Activated CD8-positive, alpha-beta memory T cell treated with anti-CD3 and anti-CD28 coated beads, Interleukin-2, amount 50 U/mL, for 4 hours (primary cell): ENCODE measurements around the gene COBL.

Experiments used
- DNase-seq: peaks from one replicate; pipeline ENCODE4 v3.0.0-alpha.2; 2020

COBL gene

GRCh38 chr7:51111241-51111940 lies 205.2 kb downstream of the COBL start:
- no peak for DNase-seq

DNA sequence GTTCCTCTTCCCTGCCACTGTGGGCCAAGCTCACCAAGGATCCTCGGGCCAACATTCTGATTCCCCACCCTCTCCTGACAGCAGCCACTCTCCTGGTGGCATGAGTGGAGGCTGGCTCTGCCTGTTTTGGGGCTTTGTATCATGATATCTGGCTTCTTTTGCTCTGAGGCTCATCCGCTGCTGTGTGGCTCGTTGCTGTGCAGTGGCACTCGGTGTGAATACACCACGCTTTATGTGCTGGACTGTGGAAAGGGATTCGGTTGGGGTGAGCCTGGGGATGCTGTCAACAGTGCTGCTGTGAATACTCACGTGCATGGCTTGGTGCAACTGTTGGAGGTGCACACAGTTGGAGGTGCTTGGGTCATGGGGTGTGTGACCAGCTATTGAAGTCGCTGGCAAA lies 208.5 kb downstream of the COBL start:
- no peak for DNase-seq

- no peak for DNase-seq
These were observed 212.3 kb downstream of the COBL start for GRCh38 chr7:51104278-51104677.

GRCh38 chr7:51103718-51104117 lies 212.9 kb downstream of the COBL start:
- no peak for DNase-seq

DNA sequence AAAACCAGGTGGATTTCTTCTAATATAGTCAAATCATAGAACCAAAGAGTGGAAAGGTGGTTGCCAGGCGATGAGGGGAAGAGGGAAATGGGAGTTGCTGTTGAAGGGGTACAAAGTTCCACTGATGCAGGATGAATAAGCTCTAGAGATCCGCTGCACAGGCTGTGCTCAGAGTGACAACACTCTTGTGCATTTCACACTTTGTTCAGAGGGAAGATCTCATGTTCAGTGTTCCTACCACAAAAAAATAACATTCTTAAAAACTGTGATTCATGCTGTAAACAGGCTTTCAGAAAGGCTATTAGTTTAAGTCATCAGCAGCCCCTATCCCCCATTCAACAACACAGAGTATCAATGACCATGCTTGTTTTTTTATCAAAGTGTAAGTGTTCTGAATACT lies 213.8 kb downstream of the COBL start:
- no peak for DNase-seq

GRCh38 chr7:51101111-51101757 lies 215.4 kb downstream of the COBL start:
- no peak for DNase-seq

DNA sequence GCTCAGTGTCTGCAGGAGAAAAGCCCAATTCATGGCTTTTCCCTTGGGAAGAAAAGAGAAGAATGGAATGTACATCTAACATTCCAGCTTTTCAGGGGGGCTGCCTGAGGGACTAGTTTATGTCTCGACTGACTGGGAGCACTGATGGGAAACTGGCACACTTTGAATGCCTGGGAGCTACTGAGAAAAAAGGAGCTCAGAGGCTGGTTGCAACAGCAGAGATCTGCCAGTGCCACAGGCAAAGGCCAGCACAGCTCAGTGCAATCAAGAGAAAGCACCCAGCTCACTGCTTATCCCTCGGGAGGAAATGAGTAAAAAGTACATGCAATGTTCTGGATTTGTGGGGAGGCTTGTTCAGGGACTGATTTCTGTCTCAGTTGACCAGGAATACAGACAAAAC lies 226.2 kb downstream of the COBL start:
- no peak for DNase-seq

DNA sequence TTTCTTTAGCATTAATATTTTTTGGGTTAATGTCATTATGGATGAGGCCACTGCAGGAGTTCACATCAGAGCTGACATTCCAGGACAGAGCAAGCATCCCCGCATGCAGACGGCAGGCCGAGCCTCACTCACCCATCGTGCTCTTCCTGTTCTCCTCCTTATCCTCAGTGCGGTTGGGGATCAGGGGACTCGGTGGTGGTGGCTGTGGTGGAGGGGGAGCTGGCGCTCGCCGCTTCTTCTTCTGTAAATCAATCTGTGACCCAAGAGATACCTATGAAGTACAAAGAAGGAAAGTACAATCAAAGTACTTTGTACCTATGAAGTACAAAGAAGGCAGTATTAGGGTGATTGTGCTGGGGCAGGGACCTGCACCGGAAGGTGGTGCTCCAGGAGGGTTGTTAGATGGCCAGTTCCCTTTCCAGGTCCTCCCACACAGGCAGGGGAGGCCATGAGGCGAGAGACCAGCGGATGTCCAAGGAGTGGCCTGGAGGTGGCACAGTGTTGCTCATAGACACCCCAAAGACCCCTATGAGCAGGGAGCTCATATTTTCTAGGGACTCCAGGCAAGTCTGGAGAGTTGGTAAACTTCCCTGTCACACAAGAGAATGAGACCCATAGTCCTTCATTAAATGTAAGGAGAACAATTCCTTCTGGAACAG lies 231.4 kb downstream of the COBL start:
- no peak for DNase-seq

DNA sequence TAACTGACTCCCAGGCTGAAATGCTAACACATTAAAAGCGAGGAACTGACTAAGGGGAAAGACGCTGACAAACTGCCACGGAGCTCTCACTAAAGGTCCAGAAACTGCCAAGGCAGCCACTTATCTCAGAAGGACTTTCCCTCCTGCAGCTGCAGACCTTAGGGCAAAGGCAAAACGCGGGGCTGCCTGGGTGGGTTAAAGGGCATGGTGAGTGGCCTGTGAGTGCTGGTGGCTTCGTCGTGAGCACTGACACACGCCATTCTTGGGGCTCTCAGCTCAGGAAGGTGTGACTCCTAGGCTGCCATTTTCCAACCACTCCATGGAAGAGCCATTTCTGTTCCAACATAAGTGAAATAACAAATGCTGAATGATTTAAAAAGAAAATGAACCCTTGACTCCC lies 232.5 kb downstream of the COBL start:
- no peak for DNase-seq

DNA sequence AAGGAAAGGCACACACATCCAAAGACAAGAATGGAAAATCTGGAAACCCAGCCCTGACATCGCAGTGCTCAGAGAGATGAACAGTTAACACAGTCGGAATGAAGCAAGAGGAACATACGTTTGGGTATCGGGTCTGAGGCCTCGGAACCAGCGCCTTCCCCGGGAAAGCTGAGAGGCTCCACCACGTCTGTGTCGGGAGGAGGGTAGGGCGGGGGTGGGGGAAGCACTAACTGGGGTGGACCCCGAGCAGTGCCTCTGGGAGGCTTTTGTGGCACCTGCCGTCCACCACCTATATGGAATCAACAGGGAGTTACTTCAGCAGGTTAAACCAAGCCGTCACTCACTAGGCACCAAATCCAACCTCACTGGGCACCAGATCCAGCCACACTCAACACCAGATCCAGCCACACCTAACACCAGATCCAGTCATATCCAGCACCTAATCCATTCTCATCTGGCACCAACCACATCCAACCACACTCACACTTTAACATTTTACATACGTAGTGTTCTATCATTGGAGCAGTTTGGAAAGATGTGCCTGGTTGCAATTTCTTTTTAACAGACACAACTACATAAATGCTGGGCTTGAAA lies 233.6 kb downstream of the COBL start:
- no peak for DNase-seq

GRCh38 chr7:51082096-51082840 lies 234.3 kb downstream of the COBL start:
- DNase-seq: no peak

- DNase-seq: no peak
These were observed 235.2 kb downstream of the COBL start for GRCh38 chr7:51081270-51081890.

GRCh38 chr7:51080622-51081269 lies 235.9 kb downstream of the COBL start:
- DNase-seq: no peak

GRCh38 chr7:51080216-51080615 lies 236.4 kb downstream of the COBL start:
- no peak for DNase-seq

DNA sequence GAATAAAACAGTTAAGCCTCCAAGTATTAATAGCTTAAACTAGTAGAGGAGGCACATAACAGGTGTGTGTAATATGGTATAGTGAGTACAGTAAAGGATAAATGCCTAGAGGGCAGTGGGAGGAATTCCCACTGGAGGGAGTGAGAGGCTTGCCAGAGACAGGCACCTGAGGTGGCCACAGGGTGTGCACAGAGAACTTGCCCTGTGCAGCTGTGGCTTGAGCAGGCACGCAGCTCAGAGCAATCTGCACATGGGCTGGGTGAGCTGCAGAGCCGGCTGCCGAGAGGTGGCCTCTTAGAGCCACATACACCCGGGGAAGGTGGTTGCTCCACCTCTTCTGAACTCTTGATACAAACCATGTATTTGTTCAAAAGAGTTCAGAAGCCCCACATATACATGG lies 237.1 kb downstream of the COBL start:
- DNase-seq: no peak

DNA sequence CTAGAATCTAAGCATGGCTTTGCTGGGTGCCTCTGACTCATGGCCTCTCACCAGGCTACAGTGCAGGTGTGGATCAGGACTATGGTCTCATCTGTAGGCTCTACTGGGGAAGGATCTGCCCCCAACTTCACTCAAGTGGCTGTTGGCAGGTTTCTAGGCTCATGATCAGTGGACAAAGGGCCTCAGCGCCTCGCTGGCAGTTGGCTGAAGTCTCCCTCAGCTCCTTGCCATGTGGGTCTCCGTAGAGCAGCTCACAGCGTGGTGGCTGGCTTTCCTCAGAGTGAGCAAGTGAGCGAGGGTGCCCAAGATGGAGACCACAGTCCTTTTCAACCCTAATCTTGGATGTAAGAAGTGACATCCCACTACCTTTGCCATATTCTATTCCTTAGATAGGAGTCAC lies 238.0 kb downstream of the COBL start:
- DNase-seq: no peak

DNA sequence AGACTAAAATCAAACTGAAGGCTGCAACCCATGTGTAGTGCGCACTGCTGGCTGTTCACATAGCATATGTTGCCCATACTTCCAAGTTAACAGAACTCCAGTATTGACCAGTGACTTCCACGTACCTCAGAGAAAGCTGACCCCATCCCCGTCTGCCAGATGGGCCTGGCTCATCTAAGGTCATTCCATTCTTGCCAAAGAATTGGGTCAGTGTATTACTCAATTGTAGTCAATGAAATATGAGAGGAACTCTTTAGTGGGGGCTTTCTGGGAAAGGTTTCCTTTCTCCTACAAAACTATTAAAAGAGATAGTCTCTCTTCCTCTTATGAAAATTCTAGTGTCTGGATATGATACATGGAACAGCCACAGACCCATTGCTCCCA lies 238.6 kb downstream of the COBL start:
- DNase-seq: no peak

GRCh38 chr7:51077316-51077986 lies 239.2 kb downstream of the COBL start:
- DNase-seq: no peak

DNA sequence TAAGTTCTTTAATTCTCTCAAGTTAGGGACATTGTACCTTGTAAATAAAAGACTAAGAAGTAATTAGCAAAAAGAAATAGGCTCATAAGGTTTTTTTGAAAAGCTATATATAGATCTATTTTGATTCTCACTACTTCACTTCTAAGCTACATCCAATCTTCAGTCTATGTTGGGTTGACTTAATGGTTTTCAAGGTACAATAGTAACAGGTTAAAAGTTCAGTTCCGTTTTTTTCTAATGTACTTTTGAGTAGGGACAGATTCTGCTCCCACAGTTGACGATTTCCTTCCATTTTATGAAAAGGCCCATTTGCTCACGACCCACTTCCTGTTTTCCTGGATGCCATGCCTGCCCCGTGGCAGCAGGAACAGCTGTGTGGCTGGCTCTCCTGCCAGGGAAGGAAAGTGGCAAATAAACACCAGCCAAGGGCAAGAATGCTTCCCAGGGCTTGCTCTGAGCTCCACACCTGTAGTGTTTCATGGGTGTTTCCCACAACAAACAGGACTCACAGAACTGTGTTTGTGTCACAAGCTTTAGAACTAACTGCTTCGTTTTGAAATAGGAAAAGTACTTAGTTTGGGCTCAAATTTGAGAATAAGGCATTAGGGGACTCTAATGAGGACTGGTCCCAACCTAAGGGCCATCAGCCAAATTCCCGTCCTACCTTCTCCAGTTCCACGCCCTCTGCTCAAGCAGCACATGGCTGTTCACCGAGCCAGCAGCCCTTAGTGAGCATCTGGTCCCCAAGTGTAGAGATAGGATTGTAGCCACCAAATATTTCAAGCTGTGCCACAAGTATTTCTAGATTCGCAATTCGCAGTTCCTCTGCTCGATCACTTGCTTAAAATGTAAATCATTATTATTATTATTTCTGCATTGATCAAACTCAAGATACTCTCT lies 240.7 kb downstream of the COBL start:
- DNase-seq: no peak

GRCh38 chr7:51073171-51073570 lies 243.4 kb downstream of the COBL start:
- DNase-seq: no peak

DNA sequence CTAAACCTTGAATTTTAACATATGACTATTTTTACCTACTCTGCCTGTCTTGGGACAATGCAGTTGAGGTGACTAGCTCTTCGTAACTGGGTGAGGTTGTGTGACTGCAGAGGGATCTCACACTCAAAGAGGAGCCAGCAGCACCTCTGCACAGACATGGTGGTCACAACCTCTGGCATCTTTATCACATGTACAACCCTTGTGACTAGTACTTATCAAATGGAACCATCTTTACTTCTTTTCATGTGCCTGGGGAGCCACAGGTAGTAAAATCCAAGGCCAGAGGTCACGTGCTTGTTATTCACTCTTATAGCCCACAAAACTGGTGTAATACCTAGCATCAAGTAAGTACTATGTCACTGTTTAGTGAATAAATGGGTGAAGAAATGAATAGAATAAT lies 244.3 kb downstream of the COBL start:
- DNase-seq: no peak
